NB4 (cell line): ENCODE results near the gene AP1G2.

Experiments
- CTCF ChIP-seq: IDR thresholded peaks from one replicate; pipeline ENCODE4 v1.5.1; 2012; ENCODE audit warnings: low read depth, low read length
- MYC ChIP-seq: IDR thresholded peaks from 2 replicates; pipeline ENCODE4 v1.6.1; 2011; ENCODE audit warnings: low read depth, low read length
- POLR2A ChIP-seq: IDR thresholded peaks from 2 replicates; pipeline ENCODE4 v1.6.1; 2011; ENCODE audit warnings: mild to moderate bottlenecking; ENCODE audit not compliant: insufficient read length; ENCODE audit errors: extremely low read depth

- TF ChIP-seq CTCF (no peak), POLR2A (no peak), MYC (no peak)
Observed at GRCh38 chr14:23566778-23567185, 809 bp downstream of the AP1G2 start.
